NOMO-1 treated with DMSO at 0.1 percent for 48 hours (cell line): ENCODE results near the gene RAB27B.
"Not testable (repeated sequence)": the region's sequence is repeated elsewhere in the genome, so short reads cannot be mapped to it uniquely, and the experiment has no call there.

Experiments
- DNase-seq: peaks from one replicate; lab custom pipeline; 2025; ENCODE audit not compliant: unreplicated experiment; lab: John Stamatoyannopoulos, UW

The RAB27B gene

GRCh38 chr18:54813977-54814565 is 14.2 kb upstream of the RAB27B start:
- no peak for DNase-seq

GRCh38 chr18:54815086-54815485 is 13.2 kb upstream of the RAB27B start:
- no peak for DNase-seq

- peak; percentile 61 for DNase-seq
These were observed 7.4 kb upstream of the RAB27B start for GRCh38 chr18:54820785-54821275.

GRCh38 chr18:54822872-54823845 is 5.1 kb upstream of the RAB27B start:
- DNase-seq, result peak; percentile 56

- peak; percentile 74 for DNase-seq
These were observed 3.5 kb upstream of the RAB27B start for GRCh38 chr18:54824761-54825160.

GRCh38 chr18:54825601-54826344 is 2.5 kb upstream of the RAB27B start:
- no peak for DNase-seq

- no peak for DNase-seq
These were observed 709 bp downstream of the RAB27B start for GRCh38 chr18:54828986-54829385.

GRCh38 chr18:54829856-54830255 is 1.6 kb downstream of the RAB27B start:
- no peak for DNase-seq

- no peak for DNase-seq
These were observed 2.0 kb downstream of the RAB27B start for GRCh38 chr18:54830260-54830659.

- no peak for DNase-seq
These were observed 2.6 kb downstream of the RAB27B start for GRCh38 chr18:54830866-54831265.

- DNase-seq, result peak; percentile 56
These were observed 7.7 kb downstream of the RAB27B start for GRCh38 chr18:54835944-54836343.

GRCh38 chr18:54843314-54843713 is 15.0 kb downstream of the RAB27B start:
- no peak for DNase-seq

- DNase-seq, result no peak
These were observed 17.5 kb downstream of the RAB27B start for GRCh38 chr18:54845787-54846186.

GRCh38 chr18:54848121-54848520 is 19.8 kb downstream of the RAB27B start:
- DNase-seq, result no peak

GRCh38 chr18:54849683-54850082 is 21.4 kb downstream of the RAB27B start:
- no peak for DNase-seq

GRCh38 chr18:54850598-54850997 is 22.3 kb downstream of the RAB27B start:
- no peak for DNase-seq

- peak; percentile 79 for DNase-seq
These were observed 24.8 kb downstream of the RAB27B start for GRCh38 chr18:54852780-54853675.

- DNase-seq, result not testable (repeated sequence)
These were observed 26.8 kb downstream of the RAB27B start for GRCh38 chr18:54855050-54855449.

GRCh38 chr18:54856105-54856646 is 27.9 kb downstream of the RAB27B start:
- DNase-seq, result peak; percentile 5

- no peak for DNase-seq
These were observed 29.2 kb downstream of the RAB27B start for GRCh38 chr18:54857499-54857898.
